Fibroblast of upper back skin (primary cell): ENCODE data around the gene SHANK3.
A peak's percentile ranks its signal among the peaks of the same experiment; 100 is the strongest.
"Not testable (repeated sequence)": the region's sequence is repeated elsewhere in the genome, so short reads cannot be mapped to it uniquely, and the experiment has no call there.

Experiments used
- DNase-seq: peaks from one replicate; pipeline ENCODE4 v3.0.0-alpha.2; 2013

The SHANK3 gene

DNA sequence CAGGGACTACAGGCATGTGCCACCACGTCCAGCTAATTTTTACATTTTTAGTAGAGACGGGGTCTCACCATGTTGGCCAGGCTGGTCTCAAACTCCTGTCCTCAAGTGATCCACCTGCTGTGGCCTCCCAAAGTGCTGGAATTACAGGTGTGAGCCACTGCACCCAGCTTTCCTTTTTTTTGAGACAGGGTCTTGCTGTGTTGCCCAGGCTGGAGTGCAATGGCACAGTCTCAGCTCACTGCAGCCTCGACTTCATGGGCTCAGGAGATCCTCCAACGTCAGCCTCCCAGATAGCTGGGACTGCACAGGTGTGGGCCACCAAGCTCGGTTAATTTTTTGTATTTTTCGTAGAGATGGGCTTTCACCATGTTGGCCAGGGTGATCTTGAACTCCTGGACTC, 18.0 kb upstream of the SHANK3 start:
- not testable (repeated sequence) for DNase-seq

DNA sequence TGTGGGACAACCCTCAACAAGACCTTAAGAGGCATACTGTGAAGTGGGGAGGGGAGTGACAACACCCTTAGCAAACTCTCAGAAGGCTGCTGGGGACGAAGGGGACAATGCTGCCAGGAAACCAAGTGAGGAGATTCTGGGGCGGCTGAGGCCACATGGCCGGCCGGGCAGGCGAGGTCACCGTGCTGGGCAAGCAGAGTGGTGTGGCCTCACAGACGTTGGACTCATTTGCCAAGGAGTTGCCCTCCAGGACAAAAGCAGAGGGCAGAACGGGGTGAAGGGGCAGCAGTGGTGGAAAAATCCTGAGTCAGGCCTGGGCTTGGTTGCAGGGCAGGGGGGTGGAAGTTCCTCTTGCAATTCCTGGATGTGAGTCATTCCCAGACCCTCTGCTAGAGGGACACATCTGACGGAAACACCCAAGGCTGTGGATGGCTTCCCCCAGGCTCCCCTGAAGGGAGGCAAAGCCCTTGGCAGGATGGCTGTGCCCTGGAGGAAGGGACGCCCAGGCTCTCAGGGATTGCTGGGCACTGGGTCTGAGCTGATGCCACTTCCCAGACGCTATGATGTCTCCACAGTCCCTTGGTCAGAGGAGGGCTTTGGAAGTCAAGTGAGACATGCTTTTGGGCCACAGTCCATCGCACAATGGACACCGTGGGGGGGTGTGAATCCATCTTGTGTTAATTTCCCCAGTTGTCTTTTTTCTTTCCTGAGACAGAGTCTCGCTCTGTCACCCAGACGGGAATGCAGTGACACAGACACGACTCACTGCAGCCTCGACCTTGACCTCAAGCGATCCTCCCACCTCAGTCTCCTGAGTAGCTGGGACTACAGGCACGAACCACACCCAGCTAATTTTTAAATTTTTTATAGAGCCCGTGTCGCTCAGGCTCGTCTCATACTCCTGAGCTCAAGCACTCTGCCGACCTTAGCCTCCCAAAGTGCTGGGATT, 16.2 kb upstream of the SHANK3 start:
- peak; percentile 69 for DNase-seq

DNA sequence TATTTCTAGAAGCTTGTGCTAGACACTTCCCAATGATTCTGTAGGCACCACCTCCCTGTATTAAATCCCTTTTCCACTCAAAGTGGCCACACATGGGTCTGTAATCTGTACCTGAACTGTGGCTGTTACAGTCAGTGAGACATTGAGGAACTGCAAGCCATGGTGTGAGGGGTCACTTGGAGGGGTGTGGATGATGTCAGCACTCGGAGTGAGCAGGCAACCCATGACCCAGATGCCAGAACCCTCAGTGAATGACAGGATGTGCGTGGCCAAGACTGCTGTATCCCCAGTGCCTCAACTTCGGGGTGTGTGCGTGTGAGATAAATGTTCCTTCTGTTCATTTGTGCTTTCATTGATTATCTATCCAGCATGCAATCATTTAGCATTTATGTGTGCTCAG, 14.7 kb upstream of the SHANK3 start:
- DNase-seq = no peak

DNA sequence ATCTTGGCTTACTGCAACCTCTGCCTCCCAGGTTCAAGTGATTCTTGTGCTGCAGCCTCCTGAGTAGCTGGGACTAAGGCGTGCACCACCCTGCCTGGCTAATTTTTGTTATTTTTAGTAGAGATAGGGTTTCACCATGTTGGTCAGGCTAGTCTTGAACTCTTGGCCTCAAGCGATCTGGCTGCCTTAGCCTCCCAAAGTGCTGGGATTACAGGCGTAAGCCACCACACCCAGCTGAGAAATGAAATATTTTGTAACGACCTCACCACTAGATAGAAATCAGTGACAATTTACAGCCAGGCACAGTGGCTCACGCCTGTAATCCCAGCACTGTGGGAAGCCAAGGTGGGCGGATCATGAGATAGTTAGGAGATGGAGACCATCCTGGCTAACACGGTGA, 12.9 kb upstream of the SHANK3 start:
- not testable (repeated sequence) for DNase-seq

DNA sequence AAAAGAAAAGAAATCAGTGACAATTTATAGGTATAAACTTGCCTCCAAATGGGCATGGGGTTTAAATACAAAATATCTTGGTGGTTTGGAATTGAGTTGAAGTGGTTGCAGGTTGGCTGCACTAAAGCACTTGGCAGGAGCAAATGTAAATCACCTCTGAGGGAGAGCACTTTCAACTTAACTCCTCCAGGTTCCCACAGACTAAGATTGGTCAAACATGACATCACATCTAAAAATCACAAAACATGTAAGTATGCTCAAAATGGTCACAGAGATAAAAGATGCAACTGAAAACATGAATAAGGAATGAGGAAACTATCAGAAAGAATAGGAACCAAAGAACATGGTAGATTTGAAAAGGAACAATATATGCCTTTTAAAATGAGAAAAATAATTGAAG, 12.3 kb upstream of the SHANK3 start:
- no peak for DNase-seq

DNA sequence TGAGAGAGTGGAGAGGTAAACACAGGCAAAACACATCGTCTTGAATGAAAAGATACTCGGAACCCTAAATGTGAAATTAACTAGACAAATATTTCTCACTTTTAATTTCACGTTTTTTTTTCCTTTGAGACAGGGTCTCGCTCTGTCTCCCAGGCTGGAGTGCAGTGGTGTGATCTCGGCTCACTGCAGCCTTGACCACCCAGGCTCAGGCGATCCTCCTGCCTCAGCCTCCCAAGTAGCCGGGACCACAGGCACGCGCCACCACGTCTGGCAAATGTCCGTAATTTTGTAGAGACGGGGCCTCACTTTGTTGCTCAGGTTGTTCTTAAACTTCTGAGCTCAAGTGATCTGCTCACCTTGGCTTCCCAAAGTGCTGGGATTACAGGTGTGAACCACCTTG, 7.4 kb upstream of the SHANK3 start:
- no peak for DNase-seq

DNA sequence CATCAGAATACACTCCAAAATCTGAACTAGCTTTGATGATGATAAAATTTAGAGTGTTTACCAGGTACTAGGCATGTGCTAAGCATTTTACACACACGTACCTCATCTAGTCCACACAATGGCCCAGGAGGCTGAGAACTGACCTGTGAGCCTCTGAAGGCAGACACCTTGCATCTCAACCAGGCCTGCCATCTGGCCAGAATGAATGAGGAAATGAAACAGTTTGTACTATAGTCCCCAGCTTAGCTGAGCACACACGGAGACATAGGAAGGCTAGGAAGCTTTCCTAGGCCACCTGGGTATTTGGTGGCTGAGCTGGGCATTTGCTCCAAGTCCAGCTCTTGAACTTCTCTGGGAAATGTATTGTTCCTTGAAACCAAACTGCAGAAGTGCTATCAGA, 6.9 kb upstream of the SHANK3 start:
- DNase-seq = no peak

DNA sequence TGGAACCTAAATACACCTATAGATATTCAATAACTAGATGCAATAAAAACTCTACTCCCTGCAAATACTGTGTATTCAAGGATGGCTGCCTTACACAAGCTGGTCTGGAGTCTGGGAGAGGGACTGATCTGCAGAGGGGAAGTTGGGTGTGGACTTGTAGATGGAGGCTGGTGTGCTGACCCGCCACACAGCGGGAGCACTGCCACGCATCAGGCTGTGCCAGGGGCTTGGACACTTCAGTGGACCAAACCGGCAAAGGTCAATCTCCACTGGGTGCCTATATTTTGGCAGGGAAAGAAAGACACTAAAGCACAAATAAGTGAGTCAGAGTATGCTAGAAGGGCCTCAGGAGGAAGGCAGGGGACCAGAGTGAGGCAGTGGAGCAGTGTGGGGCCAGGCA, 2.1 kb upstream of the SHANK3 start:
- no peak for DNase-seq

DNA sequence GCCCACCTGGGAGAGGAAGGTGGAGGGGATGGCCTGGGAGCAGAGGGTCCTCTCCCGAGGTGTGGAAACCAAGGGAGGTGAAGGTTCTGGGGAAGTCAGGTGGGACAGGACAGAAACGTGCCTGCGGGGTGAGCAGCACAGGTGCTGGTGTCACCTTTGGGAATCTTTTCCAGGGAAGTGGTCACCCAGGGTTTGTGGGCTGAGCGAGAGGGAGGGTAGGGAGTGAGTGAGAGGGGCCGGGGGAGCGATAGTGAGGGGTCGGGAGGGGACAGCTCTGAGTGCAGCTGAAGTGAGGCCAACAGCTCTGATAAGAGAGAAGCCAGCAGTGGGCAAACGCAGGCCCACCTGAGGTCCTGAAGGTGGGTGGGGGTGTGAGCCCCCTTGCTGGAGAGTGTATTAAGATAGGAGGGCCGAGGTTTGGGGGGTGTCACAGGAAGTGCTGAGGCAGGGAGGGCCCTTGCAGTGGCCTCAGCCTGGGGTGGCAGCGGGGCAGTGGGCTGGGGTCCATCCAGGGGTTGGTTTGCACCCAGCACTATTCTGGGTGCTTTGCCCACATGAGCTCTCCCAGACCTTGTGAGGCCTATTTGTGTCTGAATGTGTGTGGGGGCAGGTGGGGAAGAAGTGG, 1.6 kb upstream of the SHANK3 start:
- DNase-seq = no peak

DNA sequence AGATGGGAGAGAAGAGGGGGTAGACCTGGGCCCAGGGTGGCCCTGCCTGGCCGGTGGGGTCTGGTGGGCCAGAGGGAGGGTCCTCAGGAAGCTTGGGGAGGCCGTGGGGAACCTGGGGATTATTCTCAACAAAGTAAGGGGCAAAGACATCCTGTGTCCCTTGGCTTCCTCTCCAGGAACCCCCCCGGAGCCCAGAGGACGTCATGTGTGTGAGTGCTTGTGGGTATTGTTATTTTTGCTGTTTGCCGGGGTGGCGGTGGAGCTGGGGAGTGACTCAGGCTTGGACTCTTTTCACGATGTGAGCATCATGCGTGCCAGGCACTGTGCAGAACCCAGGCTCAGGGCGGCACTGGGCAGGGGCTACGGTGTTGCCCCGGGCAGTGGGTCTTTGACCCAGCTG, 982 bp upstream of the SHANK3 start:
- no peak for DNase-seq

DNA sequence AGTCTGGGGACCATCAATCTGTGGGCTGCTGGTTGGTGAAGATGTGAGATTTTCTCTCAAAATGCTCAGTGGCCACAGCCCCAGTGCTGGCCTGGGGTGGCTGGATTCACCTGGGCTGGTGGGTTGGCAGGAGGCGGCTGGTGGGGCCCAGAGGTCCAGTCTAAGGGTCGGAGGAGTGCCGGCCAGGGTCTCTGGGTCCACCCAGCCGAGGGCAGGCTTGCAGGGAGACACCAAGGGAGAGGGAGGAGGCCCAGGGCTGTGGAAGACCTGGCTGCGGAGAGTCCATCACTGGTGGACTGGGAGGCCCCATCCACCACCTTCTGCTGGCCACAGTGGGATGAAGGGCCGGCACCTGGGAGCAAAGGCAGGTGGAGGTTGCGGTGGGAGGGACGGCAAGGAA, 582 bp upstream of the SHANK3 start:
- no peak for DNase-seq

DNA sequence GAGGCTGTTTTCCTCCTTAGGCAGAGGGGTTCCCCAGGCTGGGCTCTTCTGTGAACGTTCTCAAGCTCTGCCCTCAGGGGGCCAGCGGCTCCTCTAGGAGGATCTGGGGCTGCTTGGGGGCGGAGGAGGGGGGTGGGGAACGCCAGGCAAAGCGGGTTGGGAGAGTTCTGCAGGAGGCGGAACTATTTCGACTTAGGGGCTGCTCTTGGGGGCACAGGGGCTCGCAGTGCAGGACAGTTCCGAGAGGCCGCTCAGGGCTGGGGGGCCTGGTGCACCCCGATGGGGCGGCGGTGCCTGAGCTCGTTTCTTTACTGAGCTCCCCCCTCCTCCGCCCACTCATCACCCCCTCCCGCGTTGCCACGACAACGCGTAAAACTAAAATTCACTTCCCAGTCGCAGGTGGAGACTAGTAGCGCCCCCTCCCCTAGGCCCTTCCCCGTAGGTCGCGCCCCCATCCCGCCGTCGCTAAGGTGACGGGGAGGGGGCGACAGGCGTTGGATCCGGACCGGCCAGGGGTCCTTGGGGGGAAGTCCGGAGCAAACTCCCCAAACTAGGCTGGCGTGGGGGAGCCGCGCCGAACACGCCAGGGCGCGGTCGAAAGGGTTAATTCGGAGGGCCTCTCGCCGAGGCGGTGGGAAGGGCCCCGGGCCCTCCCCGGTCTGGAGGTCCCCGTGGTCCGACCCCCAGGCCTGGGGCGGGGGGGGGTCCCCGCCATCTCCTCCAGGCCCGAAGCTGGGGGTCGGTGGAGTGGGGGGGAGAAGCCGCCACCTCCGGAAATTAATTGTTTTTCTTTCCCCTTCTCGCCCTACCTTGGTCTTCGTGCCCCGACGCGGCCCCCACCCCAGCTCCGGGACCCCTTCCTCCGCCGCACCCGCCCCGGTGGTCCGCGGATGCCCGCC, 857 bp downstream of the SHANK3 start:
- no peak for DNase-seq

DNA sequence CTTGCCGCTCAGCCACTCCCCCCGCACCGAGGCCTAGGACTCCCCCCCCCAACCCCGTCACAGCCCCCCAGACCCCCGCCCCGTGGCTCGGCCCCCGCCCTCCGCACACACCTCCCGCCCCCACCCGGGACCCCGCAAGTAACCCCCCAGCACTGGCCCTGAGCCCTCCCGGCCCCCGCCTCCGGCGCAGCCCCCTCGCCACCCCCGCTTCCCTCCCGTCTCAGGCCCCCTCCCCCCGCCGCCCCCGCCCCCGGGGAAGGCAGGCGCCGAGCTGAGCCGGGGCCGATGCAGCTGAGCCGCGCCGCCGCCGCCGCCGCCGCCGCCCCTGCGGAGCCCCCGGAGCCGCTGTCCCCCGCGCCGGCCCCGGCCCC, 1.5 kb downstream of the SHANK3 start:
- no peak for DNase-seq

DNA sequence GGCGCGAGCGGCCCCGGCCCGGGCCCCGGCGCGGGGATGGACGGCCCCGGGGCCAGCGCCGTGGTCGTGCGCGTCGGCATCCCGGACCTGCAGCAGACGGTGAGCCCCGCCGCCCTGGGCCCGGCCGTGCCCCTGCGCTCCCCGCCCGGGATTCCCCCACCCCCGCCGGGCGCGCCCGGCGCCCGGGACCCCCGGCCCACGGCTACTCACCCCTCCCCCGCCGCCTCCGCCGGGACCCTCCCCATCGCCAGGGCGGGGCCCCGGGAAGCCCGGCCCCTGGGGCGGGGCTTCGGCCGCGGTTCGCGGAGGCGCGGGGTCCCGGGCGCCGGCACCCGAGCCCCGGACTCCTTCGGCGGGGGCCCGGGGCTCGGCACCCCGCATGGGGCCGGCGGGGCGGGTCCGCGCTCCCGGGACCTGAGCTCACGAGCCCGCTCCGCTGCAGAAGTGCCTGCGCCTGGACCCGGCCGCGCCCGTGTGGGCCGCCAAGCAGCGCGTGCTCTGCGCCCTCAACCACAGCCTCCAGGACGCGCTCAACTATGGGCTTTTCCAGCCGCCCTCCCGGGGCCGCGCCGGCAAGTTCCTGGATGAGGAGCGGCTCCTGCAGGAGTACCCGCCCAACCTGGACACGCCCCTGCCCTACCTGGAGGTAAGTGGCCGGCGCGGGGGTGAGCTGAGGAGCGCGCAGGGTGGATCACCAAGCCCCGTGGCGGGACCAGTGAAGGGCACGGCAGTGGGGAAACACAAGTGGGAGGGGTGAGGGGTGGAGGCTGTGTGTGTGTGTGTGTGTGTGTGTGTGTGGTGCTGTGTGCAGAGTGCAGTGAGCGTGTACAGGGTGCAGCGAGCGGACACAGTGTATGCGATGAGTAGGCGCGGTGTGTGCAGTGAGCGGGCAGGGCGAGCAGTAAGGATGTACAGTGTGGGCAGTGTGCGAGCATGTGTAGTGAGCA, 2.3 kb downstream of the SHANK3 start:
- peak; percentile 13 for DNase-seq

DNA sequence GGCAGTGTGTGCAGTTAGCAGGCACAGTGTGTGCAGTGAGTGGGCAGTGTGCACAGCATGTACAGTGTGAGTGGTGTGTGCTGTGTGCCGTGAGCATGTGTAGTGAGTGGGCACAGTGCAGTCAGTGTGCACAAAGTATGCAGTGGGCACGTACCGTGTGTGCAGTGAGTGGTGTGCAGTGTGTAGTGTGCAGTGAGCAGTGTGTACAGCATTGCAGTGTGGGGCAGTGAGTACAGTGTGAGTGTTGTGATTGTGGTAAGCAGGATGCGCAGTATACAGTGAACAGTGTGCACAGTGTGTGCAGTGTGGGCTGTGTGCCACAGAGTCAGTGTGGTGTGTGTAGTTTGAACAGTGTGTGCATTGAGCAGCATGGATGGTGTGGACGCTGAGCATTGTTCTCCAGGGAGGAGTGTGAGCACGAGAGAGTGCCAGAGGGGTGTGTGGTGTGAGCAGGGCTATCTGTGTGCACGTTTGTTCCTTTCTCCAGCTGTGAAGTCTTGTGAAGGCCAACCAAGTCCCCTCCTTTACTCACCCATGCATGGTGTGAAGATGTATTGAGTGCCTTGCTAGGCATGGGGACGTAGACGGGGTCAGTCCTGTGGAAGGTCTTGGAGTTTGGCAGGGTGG, 3.0 kb downstream of the SHANK3 start:
- DNase-seq = no peak

DNA sequence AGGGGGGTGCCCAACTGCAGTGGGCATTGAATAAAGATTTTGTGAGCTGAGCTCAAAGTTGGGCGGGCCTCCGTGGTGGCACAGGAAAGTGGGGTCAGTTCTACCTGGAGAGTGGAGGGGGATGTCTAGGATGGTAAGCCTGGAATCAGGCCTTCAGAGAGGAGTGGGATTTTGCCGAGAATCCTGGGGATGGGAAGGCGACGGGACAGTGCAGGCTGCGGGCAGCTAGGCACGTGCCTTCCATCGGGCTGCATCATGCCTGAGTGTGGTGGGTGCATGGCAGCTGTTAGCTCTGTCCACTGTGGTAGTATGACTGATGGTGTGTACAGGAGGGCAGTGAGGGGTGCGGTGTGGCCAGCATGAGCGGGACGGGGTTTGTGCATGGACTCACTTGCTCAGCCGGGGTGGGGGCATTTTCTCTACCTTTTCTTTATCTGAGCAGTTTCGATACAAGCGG, 3.6 kb downstream of the SHANK3 start:
- DNase-seq = no peak

DNA sequence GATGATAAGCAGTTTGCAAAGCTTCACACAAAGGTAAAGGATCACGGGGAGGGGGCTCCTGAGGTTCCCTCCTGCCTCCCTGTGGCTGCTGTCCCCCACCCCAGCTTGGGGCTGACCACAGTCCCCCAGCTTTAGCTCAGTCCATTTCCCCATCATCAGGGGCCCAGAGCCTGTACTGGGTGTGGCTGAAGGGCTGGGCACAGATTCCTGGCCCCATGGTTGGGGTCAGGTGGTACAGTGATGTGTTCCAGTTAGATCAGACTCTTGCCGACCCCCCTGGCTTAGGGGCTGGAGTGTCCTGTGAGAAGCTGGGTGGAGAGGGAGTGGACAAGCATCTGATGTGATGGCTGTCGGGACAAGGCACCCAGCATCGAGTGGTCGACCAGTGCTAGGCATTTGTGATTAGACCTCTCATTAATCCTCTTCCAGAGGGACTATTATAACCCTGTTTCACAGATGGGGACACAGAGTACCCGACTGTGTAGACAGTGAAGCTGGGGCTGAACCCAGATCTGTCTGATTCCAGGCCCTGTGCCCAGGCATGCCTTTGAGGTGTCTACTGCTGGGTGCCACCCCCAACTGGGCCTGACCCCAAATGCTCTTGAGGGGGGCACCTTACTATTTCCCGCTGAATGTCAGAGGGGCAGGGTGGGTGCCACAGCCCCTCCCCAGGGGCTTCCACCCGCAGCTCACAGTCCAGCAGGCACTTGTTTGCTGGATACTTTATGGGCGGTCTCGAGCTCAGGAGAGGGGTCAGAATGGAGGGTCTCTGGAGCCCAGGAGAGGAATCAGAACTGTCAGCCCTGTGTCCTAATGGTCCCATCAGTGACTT, 4.3 kb downstream of the SHANK3 start:
- DNase-seq = no peak

DNA sequence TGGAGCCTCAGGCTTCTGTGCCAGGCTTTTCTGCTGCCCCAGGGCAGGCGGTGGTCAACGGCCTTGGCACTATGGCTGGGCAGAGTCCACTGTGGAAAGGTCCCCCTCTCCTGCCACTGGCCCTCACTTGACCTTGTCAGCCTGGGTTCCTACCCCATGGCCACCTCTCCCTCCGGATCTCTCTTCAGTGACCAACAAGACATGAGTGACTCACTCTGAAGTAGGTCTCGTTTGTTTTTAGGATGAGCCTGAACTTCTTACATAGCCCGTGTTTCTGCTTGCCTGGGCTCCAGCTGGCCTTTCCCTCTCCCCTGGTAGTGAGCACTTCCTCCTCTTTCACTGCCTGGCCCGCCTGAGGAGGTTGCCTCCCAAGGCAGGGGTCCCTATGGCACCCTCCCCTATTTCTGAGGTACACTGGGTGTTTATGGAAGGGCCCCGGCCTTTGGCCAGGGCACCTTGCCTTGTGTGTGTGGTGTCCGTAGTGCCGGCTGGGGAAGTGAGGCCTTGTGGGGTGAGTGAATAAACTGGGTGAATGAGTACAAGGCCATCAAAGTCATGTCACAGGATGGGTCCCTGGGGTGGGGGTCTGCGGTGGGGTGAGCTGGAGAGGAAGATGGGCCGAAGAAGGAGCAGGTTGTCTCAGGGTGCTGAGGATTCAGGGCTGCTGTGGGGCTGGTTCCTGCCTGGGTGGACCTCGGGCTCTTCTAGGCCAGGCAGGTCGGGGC, 5.0 kb downstream of the SHANK3 start:
- DNase-seq = no peak

DNA sequence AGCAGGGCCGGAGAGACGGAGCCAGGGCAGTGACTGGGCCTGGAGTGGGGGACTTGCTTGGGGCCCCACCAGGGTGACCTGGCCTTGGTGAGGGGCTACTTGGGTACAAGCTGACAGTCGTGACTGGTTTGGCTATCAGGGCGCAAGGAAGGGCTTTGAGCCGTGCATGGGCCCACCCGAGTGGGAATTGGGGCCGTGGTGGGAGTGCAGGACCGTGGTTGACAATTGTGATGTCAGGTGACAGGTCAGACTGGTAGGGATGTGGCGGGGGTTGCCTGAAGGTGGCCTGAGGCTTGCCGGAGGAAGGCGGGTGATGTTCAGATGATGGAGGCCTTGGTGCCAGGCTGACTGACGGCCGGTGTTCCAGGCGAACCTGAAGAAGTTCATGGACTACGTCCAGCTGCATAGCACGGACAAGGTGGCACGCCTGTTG, 5.6 kb downstream of the SHANK3 start:
- no peak for DNase-seq
